Uterus (tissue), 2 donors: ENCODE measurements around the gene PDE10A.

Source experiments
- CTCF ChIP-seq, 4 experiments: fragments of 200-600 bp in 2 of 4; fragments of 450-650 bp in 2 of 4; sonication (generic) in 2 of 4; IDR thresholded peaks; one replicate each; pipeline ENCODE4 v1.5.1; 2016 to 2019; ENCODE audit warnings: antibody characterized with exemption in 4 of 4, mild to moderate bottlenecking in 2 of 4, moderate library complexity in 1 of 4
- POLR2A ChIP-seq, 2 donors: fragments of 450-650 bp; IDR thresholded peaks; one replicate each; pipeline ENCODE4 v1.6.1; 2016; ENCODE audit warnings: antibody characterized with exemption in 2 of 2, mild to moderate bottlenecking in 1 of 2, moderate library complexity in 1 of 2

DNA sequence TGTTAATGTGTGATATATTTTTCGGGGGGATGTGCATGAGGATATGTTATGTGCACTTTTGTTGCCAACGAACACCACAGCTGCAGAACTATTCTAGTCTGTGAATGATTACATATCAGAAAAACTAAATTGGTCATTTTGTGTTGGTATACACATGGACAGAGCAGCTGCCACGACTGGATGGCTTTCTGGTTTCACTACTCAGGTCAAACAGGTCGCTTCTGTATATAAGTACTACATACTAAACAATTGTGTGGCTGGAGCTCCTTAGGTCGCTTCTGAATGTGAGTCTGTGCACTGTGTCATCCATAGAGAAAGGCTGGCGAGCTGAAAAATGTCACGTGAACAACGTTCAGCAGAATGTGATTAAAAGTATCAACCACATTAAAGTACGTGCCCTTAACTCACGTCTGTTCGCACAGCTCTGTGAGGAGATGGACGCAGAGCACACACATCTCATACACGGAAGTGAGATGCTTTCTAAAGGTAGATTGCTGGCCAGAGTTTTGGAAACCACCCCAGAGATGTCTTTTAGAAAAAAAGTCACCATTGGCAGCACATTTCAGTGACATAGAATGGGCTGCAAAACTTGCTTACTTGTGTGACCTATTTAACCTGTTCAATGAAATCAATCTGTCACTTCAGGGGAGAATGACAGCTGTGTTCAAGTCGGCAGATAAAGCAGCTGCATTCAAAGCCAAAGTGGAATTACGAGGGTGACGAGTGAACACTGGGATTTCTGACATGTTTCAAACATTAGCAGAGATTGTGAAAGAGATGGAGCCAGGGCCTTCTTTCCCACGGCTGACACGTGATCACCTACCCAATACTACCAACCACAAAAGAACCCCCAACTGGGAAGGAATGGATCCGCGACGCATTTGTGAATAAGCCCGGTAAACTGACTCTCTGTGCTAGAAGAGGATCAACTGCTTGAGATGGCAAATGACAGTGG, 176.6 kb downstream of the PDE10A start:
- TF ChIP-seq CTCF (IDR thresholded peaks at IDR 0.05) (no peak), POLR2A (IDR thresholded peaks at IDR 0.05) (no peak)
